ENCODE data around the gene USP7. TPM values are rescaled to one million over a fixed set of nuclear protein-coding genes. Genes with fewer than 3 reads are reported as not detected.

USP7 gene
- total and polyA plus RNA-seq, 9 donors = 28.1 to 104 (median 86.3) TPM

DNA sequence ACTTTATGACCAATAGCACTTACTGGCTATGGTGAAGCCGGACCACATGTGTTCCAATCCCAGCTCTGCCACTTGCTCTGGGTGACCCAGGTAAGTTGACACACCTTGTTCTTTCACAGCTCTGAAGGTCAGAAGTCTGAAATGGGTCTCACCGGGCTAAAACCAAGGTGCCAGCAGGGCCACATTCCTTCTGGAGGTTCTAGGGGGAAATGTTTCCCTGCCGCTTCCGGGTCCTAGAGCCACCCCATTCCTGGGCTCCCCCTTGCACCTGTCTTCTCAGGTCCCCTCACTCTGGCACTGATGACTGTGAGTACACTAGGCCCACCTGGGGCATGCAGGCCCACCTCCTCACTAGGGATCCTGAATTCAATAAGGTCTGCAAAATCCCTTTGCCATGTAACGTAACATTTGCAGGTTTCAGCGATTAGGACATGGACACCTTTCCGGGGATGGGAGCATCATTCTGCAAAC lies 11.4 kb downstream of the USP7 start:
- intact Hi-C loops (cut with DNase I) = no loop called here
- H3K27ac ChIP-seq = no peak overlapping the region
- no peak overlapping the region for H3K4me3 ChIP-seq
- peaks cover 36% of the 10 kb centered on the region for H3K4me1 ChIP-seq (ENCODE audit: insufficient read depth)
- H3K27me3 ChIP-seq = no peaks in the 10 kb centered on the region
- no peak for DNase-seq
- H3K36me3 ChIP-seq = no peaks in the 10 kb centered on the region
- H3K9me3 ChIP-seq = no peaks in the 10 kb centered on the region
- no peak for TF ChIP-seq POLR2A (IDR thresholded peaks at IDR 0.05)
- no peak for TF ChIP-seq EP300 (IDR thresholded peaks at IDR 0.05)
- TF ChIP-seq, protein P1, sequence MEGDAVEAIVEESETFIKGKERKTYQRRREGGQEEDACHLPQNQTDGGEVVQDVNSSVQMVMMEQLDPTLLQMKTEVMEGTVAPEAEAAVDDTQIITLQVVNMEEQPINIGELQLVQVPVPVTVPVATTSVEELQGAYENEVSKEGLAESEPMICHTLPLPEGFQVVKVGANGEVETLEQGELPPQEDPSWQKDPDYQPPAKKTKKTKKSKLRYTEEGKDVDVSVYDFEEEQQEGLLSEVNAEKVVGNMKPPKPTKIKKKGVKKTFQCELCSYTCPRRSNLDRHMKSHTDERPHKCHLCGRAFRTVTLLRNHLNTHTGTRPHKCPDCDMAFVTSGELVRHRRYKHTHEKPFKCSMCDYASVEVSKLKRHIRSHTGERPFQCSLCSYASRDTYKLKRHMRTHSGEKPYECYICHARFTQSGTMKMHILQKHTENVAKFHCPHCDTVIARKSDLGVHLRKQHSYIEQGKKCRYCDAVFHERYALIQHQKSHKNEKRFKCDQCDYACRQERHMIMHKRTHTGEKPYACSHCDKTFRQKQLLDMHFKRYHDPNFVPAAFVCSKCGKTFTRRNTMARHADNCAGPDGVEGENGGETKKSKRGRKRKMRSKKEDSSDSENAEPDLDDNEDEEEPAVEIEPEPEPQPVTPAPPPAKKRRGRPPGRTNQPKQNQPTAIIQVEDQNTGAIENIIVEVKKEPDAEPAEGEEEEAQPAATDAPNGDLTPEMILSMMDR (IDR thresholded peaks at IDR 0.05) = no peak
- 85 to 91% (median 90%) methylated on average over 7 of the region's 7 CpGs for WGBS, 3 donors

DNA sequence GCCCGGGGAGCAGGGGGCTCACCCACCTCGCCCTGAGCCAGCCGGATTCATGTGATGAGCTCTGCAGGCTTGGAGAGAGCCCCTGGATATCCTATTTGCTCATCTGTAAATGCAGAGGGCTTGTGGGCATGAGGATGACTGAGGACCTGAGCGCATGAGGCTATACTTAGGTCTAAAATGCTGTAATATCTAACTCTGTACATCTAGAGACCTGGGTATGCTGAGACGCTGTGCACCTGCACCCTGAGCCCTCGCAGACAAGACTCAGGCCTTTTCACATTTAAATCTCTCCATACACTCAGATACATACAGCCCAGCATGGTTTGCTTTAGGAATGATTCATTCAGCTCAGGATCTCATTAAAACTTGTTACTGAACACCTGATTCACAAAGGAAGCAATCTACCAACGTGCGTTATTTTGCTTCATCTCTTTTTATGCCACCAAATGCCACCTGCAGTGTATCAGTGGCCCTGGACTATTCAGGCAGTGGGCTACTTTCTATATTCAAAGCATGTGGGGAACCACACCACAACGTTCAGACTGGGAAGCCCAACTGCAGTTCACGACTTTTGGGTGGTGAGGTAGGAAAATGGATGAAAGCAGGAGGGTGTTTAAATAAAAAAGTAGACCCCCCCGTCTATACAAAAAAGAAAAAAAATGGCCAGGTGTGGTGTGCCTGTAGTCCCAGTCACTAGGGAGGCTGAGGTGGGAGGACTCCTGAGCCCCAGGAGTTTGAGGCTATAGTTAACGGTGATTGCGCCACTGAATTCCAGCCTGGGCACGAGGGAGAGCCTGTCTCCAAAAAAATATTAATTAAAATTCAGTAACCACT lies 12.0 kb downstream of the USP7 start:
- WGBS, 3 donors = 68 to 75% (median 72%) methylated on average over 14 of the region's 14 CpGs

DNA sequence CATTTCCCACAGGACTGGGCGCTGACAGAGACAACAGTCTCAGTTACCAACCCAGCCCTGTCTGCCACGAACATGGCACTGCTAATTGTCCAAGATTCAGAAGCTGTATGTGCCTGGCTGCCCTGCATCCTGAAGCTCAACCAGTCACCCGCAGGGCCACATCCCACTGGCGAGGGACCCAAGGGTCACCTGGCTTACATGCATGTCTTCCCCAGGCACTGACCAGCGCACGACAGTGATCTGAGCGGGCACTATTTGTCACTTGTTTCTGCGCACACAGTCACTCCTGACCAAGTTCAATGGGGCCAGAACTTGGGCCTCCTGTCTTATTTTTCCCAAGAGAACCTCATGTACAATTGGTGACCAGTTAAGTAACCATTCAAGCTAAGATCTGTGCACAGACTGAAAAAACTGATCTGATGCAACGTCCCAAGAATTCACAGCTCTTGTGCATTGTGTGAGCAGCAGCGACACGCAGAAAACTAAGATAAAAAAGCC lies 13.1 kb downstream of the USP7 start:
- intact Hi-C loops (cut with DNase I) = no loop called here
- no peak for DNase-seq
- no peak overlapping the region for H3K27ac ChIP-seq

More for the DNA sequence above, 12.0 kb downstream of the USP7 start:
- intact Hi-C loops (cut with DNase I) = no loop called here
- Histone ChIP-seq H3K27ac (no peak overlapping the region), H3K9me3 (no peaks in the 10 kb centered on the region), H3K27me3 (no peaks in the 10 kb centered on the region), H3K4me1 (ENCODE audit: insufficient read depth) (peaks cover 34% of the 10 kb centered on the region), H3K36me3 (no peaks in the 10 kb centered on the region), H3K4me3 (no peak overlapping the region)
- DNase-seq = no peak
- no peak for TF ChIP-seq EP300 (IDR thresholded peaks at IDR 0.05)
- no peak for TF ChIP-seq POLR2A (IDR thresholded peaks at IDR 0.05)
- TF ChIP-seq, protein P1 (IDR thresholded peaks at IDR 0.05) = no peak

DNA sequence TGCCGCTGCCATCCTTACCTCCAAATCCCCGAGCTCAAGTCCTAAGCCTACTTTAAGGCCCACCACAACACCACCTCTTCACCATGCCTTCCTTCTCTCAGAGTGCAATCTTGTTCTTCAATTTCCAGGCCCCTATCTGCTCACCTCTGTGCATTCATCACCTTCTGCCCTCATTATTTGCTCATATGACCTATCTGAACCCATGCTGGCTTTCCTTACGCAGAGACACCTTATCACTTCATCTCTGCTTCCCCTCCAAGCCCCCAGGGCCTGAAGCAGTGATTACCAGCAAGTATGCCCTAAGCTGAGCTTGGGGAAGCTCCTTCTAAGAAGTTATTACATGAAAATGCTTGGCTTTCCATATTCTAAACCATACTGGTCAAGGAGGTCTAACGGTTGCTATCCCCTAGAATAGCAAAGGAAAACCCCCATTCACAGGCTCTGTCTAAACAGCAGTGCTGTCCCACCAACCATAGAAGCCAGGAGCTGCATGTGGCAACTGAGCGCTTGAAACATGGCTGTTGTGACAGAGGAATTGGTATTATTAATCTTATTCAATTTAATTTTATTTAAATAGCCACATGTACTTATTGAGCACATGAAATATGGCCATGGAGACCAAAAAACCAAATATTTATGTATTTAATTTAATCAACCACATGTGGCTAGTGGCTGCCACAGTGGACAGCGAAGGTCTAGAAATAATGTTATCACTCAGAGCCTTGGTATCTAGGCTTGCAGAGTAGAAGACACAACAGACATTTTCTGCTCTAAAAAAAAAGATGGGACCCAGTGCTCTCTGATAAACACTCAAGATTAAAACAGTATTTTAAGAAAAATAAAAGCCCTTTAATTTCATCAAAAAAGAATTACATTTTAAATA lies 13.9 kb downstream of the USP7 start:
- Histone ChIP-seq H3K27me3 (no peaks in the 10 kb centered on the region), H3K27ac (no peak overlapping the region), H3K36me3 (no peaks in the 10 kb centered on the region), H3K4me1 (ENCODE audit: insufficient read depth) (peaks cover 23% of the 10 kb centered on the region), H3K9me3 (no peaks in the 10 kb centered on the region), H3K4me3 (no peak overlapping the region)
- 72 to 75% (median 75%) methylated on average over 6 of the region's 6 CpGs for WGBS, 3 donors
- intact Hi-C loops (cut with DNase I) = no loop called here
- TF ChIP-seq EP300 (IDR thresholded peaks at IDR 0.05) = no peak
- TF ChIP-seq, protein P1 (IDR thresholded peaks at IDR 0.05) = no peak
- TF ChIP-seq POLR2A (IDR thresholded peaks at IDR 0.05) = no peak
- DNase-seq = no peak

More for the DNA sequence above, 13.1 kb downstream of the USP7 start:
- no peaks in the 10 kb centered on the region for H3K9me3 ChIP-seq
- no peaks in the 10 kb centered on the region for H3K27me3 ChIP-seq
- H3K4me3 ChIP-seq = no peak overlapping the region
- TF ChIP-seq, protein P1 (IDR thresholded peaks at IDR 0.05) = no peak
- TF ChIP-seq EP300 (IDR thresholded peaks at IDR 0.05) (no peak), POLR2A (IDR thresholded peaks at IDR 0.05) (no peak)
- 70 to 75% (median 73%) methylated on average over 11 of the region's 11 CpGs for WGBS, 3 donors
- peaks cover 28% of the 10 kb centered on the region for H3K4me1 ChIP-seq (ENCODE audit: insufficient read depth)
- H3K36me3 ChIP-seq = no peaks in the 10 kb centered on the region

Data from ovary (tissue), 9 donors.